GM21515 (cell line): ENCODE measurements around the gene PIAS2.
A peak's percentile ranks its signal among the peaks of the same experiment; 100 is the strongest.
"Not testable (repeated sequence)": the region's sequence is repeated elsewhere in the genome, so short reads cannot be mapped to it uniquely, and the experiment has no call there.

Experiments
- ATAC-seq: cut with Tn5 transposase; IDR thresholded peaks from one replicate; pipeline ENCODE4 v1.9.1; 2021; ENCODE audit not compliant: unreplicated experiment

Gene PIAS2, protein sequence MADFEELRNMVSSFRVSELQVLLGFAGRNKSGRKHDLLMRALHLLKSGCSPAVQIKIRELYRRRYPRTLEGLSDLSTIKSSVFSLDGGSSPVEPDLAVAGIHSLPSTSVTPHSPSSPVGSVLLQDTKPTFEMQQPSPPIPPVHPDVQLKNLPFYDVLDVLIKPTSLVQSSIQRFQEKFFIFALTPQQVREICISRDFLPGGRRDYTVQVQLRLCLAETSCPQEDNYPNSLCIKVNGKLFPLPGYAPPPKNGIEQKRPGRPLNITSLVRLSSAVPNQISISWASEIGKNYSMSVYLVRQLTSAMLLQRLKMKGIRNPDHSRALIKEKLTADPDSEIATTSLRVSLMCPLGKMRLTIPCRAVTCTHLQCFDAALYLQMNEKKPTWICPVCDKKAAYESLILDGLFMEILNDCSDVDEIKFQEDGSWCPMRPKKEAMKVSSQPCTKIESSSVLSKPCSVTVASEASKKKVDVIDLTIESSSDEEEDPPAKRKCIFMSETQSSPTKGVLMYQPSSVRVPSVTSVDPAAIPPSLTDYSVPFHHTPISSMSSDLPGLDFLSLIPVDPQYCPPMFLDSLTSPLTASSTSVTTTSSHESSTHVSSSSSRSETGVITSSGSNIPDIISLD

GRCh38 chr18:46917108-46917802, at the start of gene PIAS2, which contains the start of gene KATNAL2:
Gene PIAS2 (minus strand): TSS chr18:46917507. CDS start chr18:46917345, 162 bp downstream.
Gene KATNAL2 (plus strand): TSS chr18:46917602. CDS start chr18:46946873, 29,271 bp downstream.
- ATAC-seq = peak; percentile 92

DNA sequence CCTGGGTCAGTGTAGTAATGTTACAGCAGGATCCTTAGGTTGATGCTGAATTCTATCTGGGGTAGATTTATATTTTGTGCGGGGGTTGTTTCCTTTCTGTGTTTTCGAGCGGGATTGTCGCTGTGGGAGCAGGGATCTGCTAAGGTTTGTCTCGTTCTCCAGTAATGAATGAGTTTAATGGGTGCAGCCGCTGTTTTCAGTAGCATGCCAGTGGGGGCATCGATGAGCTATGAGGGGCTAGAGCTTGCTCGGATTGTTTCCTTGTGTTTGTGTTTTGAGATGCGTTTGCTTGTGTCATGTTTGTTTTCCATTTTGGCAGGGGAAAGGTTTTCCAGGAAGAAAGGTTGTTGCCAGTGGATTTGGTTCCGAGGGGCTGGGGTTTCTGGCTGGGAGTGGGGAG, 49.0 kb upstream of the PIAS2 start:
- ATAC-seq = not testable (repeated sequence)

GRCh38 chr18:46964579-46965293, 47.4 kb upstream of the PIAS2 start:
- ATAC-seq = not testable (repeated sequence)

- ATAC-seq = not testable (repeated sequence)
Measured at GRCh38 chr18:46963656-46964578, 46.6 kb upstream of the PIAS2 start.

DNA sequence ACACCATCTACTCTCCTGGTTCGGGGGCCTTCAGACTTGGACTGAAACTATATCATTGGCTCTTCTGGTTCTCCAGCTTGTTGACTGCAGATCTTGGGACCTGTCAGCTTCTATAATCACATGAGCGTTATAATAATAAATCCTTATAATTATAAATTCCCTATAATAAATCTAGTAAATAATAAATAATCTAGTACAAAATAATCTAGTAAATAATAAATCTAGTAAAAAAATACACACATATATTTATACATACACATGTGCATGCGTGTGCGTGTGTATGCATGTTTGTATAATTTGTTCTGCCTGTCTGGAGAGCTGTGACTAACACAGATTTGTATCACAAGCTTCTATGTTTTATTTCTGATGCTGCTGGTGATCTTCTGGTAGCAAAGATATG, 40.9 kb upstream of the PIAS2 start:
- no peak for ATAC-seq

- ATAC-seq = no peak
Measured at GRCh38 chr18:46953195-46953594, 35.9 kb upstream of the PIAS2 start.

DNA sequence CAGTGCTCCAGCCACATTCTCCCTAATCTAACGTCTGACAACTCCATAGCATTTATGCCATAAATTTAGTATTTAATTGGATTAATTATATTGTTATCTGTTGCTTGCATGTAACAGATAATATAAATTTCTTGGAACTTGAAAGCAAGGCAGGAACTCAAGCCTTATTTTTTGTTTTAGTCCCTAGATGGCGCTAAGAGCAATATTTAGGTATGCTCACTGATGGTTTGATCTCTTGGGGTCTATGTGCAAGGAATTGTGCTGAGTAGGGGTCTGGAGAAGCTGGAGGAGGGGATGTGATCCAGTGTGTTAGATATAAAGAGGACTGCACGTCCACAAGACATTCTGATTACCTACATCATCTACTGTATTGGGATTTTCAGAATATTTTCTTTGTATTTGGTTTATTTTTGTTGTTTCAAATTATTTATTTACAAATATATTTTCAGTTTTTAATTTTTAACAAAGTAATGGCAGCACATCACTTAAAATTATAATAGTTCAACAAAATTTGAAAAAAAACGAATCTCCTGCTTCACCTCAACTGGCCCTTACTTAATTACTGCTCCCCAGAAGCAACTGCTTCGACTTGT, 32.9 kb upstream of the PIAS2 start:
- ATAC-seq = no peak

GRCh38 chr18:46946656-46947282, 29.5 kb upstream of the PIAS2 start:
- peak; percentile 98 for ATAC-seq

DNA sequence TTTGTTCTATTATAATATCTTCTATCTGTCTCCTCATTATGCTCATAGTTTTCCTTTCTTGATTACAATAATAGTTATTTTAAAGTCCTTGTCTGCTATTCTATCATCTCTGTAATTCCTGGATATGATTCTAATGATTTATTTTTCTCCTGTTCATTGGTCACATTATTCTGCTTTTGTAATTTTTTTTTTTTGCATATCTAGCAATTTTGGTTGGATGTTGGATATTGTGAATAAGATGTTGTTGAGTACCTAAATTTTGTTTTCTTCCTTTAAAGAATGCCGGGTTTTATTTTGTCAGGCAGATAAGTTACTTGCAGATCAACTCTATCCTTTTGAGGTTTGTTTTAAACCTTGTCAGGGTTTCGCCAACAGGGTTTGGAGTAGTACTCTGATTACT, 25.3 kb upstream of the PIAS2 start:
- no peak for ATAC-seq

DNA sequence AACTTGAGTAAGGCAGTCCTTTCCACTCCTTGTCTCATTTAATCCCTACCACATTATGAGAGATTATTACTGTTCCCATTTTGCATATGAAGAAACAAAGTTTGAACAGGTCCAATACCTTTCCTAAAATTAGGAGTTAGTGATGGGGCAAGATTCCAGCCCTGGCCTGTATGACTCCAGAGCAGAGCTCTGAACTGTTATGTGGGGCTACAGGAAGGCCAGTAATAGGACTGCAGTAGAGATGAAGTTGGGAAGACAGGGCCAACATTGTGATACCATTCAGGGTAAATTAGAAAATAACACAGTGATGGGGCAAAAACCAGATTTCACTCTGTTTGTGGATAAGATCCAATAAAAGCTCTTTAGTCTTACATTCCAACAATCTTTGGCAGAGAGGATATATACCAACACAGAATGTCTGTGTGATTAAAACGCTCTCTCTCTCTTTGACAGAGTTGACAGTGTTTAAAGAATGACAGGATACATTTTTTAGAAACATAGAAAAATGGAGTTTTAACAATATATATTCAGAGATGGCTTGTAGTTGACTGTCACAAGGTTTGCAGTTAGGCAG, 22.8 kb upstream of the PIAS2 start:
- no peak for ATAC-seq

DNA sequence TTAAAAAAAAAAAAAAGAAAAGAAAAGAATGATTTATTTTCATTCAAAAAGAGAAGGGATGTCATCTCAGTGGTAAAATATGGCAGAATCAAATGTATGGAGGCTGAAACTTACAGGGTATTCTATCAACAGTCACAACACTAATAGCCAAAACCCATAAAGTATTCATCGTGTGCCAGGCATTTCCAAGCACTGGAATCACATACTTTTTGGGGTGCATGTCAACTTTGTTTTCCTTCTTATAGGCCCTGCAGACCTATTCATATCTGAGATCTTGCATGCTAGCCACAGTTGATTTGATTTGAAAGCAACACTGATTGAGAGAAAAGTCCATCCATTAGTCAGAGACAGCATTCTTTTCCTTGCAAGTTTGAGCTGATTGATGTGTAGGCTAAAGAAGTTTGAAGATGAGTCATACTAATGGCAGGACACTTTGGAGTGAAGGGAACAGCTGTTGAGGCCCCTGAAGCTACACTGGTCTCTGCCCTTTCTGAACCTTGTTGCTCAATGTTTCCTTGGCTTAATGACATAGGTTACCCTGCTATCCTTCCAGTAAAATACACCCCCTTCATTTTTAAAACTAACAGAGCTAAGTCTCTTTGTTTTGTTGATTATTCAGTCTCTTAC, 22.1 kb upstream of the PIAS2 start:
- no peak for ATAC-seq

DNA sequence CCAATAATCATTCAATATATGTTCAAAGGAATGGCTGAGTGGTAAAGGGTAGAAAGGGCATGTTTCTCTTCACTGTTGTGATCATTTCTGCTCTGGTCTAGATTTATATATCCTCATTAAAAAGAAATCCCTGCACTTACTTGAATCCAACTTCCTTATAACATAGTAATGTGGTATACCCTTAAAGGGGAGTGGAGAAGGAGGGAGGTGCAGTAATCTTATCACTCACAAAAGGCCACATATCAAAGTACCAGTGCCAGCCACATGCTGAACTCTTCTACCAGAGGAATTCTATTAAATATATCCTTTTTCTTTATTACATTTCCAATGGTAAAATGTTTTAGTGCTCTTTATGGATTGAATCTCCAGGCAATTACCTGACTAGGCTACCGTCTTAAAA, 3.3 kb upstream of the PIAS2 start:
- ATAC-seq = no peak

GRCh38 chr18:46920067-46920466, 2.8 kb upstream of the PIAS2 start:
- no peak for ATAC-seq

DNA sequence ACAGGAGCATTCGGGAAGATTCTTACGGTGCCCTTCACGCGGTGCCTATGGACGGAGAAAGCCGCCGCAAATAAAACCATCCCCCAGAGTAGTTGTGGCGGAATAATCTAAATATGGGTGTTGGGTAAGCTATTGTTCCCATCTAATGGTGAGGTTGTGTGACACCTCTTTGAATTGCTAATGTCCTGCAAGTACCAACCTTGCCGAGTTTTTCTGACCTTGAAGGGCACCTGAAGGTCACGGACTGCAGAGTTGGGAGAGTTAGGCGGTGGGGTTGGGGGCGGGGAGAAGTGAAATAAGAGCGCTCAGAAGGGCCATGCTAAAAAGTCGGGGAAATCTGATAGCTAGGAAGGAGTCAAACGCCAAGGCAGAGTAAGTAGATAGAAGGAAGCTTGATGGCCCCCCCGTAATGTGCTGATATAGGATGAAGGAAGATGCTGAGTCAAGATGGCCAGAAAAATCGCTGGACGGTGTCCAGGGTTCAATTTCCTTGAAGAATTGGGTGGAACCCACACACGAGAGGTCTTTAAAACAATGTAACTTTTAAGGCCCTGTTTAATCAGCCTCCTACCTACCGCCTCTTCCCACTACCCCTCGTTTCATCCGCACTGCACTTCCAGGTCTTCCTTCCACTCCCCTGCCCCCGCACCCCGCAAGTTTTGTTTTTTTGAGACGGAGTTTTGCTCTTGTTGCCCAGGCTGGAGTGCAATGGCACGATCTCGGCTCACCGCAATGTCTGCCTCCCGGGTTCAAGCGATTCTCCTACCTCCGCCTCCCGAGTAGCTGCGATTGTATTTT, 695 bp upstream of the PIAS2 start:
- peak; percentile 17 for ATAC-seq

GRCh38 chr18:46916551-46917107, 678 bp downstream of the PIAS2 start:
- ATAC-seq = peak; percentile 33

DNA sequence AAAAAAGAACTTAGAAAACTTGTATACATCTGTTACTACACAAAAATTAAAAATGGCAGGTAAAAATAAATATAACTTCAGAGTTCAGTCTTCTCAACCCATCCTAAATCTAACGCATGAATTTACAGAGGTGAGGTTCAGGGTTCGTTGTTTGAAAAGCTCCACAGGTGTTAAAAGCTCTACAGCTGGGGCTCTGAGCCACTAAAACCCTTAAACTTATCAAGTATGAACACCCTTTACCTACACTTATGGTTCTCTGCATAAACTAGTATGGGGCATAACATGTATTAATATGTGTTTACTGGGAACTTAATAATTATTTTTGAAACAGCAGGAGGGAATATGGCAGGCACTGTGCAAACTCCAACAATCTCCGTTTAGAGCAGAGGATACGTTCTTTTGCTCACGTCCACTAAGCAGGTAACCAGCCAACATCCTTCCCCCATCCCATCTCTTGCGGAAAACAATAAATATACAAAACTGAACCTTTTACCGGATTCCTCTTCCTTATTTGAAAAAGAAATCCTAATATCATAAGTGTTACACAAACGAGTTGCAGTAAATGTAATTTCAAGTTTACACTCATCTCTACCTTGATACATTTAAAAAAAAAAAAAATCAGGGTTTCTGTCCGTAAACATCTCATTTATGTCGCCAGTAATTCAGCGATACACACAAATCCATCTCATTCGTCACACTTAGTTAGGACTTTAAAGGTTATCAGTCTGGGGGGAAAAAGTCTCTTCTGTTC, 1.3 kb downstream of the PIAS2 start:
- ATAC-seq = no peak

DNA sequence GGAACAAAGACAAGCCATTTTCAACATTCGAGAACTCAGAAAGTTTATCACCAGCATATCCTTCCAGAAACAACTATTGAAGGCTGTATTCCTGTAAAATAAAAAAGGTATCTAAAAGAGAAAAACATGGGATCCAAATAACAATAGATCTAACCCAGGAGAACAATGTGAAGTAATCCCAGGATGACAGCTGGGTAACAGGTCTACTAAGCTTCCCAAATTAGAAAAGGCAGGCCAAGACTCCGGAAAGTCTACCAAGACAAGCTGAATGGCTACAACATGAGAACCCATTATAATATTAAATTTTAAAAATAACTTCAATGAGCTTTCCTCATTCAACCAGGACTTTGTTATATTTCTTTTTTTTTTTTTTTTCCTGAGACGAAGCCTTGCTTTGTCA, 6.5 kb downstream of the PIAS2 start:
- ATAC-seq = no peak
